GM19455 (cell line): Measurements from ENCODE around the gene MAGI3.
"Not testable (repeated sequence)": the region's sequence is repeated elsewhere in the genome, so short reads cannot be mapped to it uniquely, and the experiment has no call there.

Experiments
- ATAC-seq: cut with Tn5 transposase; IDR thresholded peaks from one replicate; pipeline ENCODE4 v1.9.1; 2021; ENCODE audit not compliant: unreplicated experiment

MAGI3 gene

GRCh38 chr1:113439277-113439670 lies 49.0 kb downstream of the MAGI3 start:
- ATAC-seq: no peak

GRCh38 chr1:113442131-113442530 lies 51.8 kb downstream of the MAGI3 start:
- no peak for ATAC-seq

GRCh38 chr1:113444857-113445256 lies 54.5 kb downstream of the MAGI3 start:
- no peak for ATAC-seq

- no peak for ATAC-seq
Observed at GRCh38 chr1:113451710-113452109, 61.4 kb downstream of the MAGI3 start.

DNA sequence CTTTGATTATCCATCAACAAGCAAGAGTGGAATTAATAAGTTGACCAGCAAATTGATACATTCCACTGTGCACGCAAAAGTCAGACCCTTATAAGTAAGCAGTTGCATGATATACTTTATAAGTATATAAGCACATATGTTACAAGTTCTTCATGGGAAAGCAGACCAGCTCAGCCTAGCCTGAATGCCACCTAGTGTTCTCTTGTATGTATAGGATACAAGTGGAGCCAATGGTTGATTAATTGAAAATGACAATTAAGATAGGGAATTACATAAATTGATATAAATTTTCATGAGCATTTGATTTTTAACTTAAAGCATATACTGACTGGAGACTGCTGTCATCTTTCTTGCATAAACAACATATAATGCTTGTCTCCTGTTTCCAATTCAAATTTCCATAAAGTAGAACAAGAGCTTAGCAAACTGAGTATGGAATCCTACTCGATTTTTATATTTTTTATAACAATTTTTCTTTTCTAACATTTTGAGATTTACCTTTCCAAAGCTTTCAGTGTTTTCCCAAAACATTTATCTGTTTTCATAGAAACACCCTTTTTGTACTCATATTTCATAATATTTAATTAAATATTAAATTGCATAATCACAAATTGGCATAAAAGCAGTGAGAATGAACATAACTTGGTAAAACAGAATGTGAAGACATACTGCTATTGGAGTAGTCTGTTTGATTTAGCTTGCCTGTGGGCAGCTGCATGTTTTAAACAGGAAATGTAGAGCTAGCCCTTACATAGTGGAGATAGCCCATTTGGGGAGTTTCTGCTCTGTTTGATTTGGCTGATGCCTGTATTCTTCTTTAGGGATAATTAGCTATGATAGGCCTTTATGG lies 62.8 kb downstream of the MAGI3 start:
- no peak for ATAC-seq

DNA sequence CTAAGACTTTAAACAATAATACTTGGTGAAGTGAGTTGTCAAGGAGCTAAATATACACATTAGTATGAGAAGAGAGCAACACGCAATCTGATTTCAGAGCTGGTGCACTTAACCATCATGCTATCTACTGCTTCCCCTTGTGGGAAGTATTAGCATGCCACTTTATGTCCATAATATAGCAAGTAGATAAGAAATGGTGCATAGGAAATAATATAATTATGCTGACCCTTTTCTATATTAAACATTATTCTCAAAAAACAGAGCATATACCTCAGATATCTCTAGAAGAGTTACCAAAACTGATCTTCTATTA lies 63.4 kb downstream of the MAGI3 start:
- no peak for ATAC-seq

GRCh38 chr1:113455374-113455773 lies 65.1 kb downstream of the MAGI3 start:
- no peak for ATAC-seq

- no peak for ATAC-seq
Observed at GRCh38 chr1:113456967-113457366, 66.7 kb downstream of the MAGI3 start.

DNA sequence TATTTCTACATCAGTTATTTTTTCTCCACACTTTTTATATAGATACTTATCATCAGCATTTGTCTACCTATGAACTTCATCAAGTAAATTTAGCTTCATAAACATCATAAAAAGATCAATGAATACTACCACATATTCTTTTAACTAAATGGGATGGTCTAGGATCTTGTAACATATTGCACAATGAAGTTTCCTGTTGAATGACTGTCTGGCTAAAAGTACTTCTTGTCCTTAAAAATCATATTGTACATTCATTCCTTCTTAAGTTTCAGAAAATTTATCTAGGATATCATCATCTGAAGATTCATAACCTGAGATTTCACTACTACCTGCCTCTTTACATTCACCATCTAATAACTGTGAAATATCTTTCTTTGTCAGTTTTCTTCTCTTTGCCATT lies 69.0 kb downstream of the MAGI3 start:
- no peak for ATAC-seq

DNA sequence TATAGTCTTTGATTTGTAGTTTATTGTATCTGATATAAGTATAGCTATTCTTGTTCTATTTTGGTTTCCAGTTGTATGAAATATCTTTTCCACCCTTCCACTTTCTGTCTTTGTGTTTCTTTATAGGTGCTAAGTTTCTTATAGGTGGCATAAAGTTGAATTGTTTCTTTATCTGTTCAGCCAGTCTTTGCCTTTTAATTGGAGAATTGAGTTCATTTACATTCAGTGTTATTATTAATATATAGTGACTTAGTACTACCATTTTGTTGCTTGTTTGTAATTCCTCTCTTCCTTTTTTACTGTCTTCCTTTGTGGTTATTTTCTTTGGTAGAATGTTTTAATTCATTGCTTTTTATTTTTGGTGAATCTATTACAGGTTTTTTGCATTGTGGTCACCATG lies 77.7 kb downstream of the MAGI3 start:
- no peak for ATAC-seq

GRCh38 chr1:113478427-113479195 lies 88.3 kb downstream of the MAGI3 start:
- not testable (repeated sequence) for ATAC-seq

DNA sequence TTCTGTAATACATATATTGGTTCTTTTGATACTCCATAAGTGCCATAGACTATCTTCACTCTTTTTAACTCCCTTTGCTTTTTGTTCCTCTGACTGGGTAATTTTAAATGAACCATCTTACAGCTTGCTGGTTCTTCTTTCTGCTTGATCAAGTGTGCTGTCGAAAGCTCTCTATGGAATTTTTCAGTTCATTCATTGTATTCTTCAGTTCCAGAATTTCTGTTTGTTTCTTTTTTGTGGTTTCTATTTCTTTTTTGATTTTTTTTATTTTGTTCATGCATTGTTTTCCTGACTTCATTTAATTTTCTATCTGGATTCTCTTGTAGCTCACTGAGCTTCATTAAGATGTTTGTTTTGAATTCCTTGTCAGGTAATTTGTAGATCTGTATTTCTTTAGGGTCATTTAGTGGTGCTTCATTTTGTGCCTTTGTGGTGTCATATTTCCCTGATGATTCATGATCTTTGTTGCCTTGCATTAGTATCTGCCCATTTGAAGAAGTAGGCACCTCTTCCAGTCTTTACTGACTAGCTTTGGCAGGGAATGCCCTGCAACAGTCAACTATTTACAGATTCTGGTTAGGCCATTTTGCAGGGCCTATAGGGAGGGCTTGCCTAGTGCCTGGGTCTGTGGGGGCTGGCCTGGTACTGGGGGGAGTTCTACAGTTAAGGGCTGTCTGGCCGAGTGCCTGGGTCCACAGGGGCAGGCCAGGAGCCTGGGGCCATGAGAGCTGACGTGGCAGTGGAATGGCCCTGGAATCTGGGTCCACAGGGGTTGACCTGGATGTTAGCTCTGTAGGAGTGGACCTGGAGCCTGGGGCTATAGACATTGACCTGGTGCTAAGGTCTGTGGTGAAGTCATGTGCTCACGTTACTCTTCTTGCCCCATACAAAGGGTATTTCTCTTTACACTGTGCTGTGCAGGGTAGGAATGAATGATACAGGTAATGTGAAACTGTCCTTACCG lies 89.7 kb downstream of the MAGI3 start:
- ATAC-seq: no peak

GRCh38 chr1:113485131-113485530 lies 94.8 kb downstream of the MAGI3 start:
- not testable (repeated sequence) for ATAC-seq

- ATAC-seq: no peak
Observed at GRCh38 chr1:113488576-113489177, 98.4 kb downstream of the MAGI3 start.

DNA sequence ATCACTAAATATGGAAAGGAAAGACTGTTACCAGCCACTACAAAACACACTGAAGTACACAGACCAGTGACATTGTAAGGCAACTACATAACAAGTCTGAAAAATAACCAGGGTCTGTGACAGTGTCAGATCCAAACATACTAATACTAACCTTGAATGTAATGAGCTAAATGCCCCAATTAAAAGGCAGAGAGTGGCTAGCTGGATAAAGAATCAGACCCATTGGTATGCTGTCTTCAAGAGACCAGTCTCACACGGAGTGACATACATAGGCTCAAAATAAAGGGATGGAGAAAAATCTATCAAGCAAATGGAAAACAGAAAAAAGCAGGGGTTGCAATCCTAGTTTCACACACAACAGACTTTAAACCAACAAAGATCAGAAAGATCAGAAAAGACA lies 100.1 kb downstream of the MAGI3 start:
- no peak for ATAC-seq

- ATAC-seq: no peak
Observed at GRCh38 chr1:113493533-113493932, 103.2 kb downstream of the MAGI3 start.

GRCh38 chr1:113505357-113505756 lies 115.0 kb downstream of the MAGI3 start:
- no peak for ATAC-seq

- ATAC-seq: no peak
Observed at GRCh38 chr1:113507552-113508214, 117.4 kb downstream of the MAGI3 start.

DNA sequence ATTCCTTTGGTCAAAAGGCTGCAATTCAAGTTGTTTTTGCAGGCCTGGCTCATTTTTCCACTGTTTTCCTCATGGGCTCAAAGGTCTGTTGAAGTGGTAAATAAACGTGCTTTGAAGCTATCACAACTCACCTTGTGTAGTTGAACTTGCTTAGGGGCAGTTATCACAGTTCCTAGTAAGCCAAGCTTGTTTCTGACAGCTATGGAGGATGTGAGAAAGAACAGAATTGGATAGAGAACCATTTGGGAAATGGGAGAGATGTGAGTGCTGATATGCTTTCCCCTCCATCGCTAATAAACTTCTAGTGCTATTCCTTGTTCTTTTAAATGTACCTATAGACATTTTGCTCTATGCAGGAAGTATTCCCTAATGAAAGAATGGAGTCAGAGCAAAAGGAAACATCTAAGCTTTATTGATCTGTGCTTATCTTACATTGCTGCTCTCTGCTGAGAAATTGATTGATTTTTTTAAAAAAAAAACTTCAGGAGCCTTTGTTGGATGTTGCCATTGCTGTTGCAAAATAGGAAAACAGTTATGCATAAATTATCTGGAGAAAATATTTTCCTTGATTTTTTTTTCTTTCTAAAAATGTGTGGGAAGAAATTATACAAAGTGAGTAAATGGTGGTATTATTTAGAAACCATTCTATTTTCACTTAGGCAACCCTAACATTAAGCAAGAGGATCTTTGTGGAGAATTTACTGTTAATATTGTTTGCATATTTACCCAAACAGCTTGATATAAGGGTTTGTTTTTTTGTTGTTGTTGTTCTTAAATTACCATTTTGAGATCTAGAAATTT lies 118.2 kb downstream of the MAGI3 start:
- ATAC-seq: no peak

GRCh38 chr1:113509766-113510165 lies 119.5 kb downstream of the MAGI3 start:
- ATAC-seq: not testable (repeated sequence)
